K562 (cell line): ENCODE data around the gene PEPD. TPM values are rescaled to one million over a fixed set of nuclear protein-coding genes. Genes with fewer than 3 reads are reported as not detected.

Experiments used
- ATAC-seq: fragments of 200-7000 bp; cut with Tn5 transposase; 3 replicates; pipeline ENCODE4 v1.9.1; 2020; ENCODE audit warnings: moderate library complexity
- BruUV-seq: library from RNA; stranded (reverse); fragments of 400-500 nt; replicated peaks from 2 replicates; lab custom pipeline; 2021; lab: Mats Ljungman, UMichigan
- CTCF ChIA-PET: fragments of 300-600 bp; formaldehyde crosslinking; extraction: SDS; loops from one replicate; lab custom pipeline; 2021; ENCODE audit warnings: low intra/inter-chr PET ratio; lab: Yijun Ruan, JAX
- POLR2A ChIA-PET: fragments of 300-600, 350-650 bp; sonication (Branson Sonifier 250); formaldehyde crosslinking; extraction: SDS; loops from one replicate; lab custom pipeline; 2021; ENCODE audit warnings: antibody characterized with exemption, inconsistent platforms; lab: Yijun Ruan, JAX
- DNase-seq, 4 experiments: peaks; one replicate each; pipeline versions ENCODE4 v3.0.0 to v3.0.0-alpha.2; 2011 to 2018; ENCODE audit warnings: low spot score in 3 of 4, mixed read lengths in 3 of 4; ENCODE audit errors: extremely low read depth in 1 of 4
- FAIRE-seq: peaks from 2 replicates; lab custom pipeline; 2011; peaks lifted over from hg19 to GRCh38; lab: Jason Lieb, UNC
- H2AFZ ChIP-seq: 2 replicates; pipeline ENCODE4 v1.6.0; 2011; ENCODE audit warnings: low read depth, low read length, control low read depth, inconsistent platforms
- H3K27ac ChIP-seq: fragments of 200-600 bp; 3 replicates; pipeline ENCODE4 v1.8.0; 2011; ENCODE audit warnings: low read depth, mild to moderate bottlenecking, control low read depth, inconsistent platforms, low read length, moderate library complexity, mixed read lengths; ENCODE audit errors: extremely low read depth
- H3K27me3 ChIP-seq, 2 experiments: fragments of 300-600 bp in 1 of 2; 2 replicates in 1 of 2; 3 replicates in 1 of 2; pipeline versions ENCODE4 v1.6.0 to v1.8.0; 2011; ENCODE audit warnings: inconsistent platforms in 2 of 2, low read length in 2 of 2, mild to moderate bottlenecking in 1 of 2, mixed read lengths in 1 of 2, moderate library complexity in 1 of 2; ENCODE audit not compliant: control insufficient read depth in 2 of 2, insufficient read depth in 2 of 2
- H3K36me3 ChIP-seq: fragments of 300-600 bp; 3 replicates; pipeline ENCODE4 v1.8.0; 2011; ENCODE audit warnings: mild to moderate bottlenecking, low read length, inconsistent platforms; ENCODE audit not compliant: control insufficient read depth, insufficient read depth
- H3K4me1 ChIP-seq, 2 experiments: fragments of 200-600 bp in 1 of 2; replicated peaks in 1 of 2; 2 replicates in 1 of 2; 3 replicates in 1 of 2; pipeline versions ENCODE4 v1.5.1 to v1.8.0; 2011; ENCODE audit warnings: inconsistent platforms in 2 of 2, low read length in 2 of 2, mild to moderate bottlenecking in 1 of 2, mixed read lengths in 1 of 2, moderate library complexity in 1 of 2; ENCODE audit not compliant: control insufficient read depth in 2 of 2, insufficient read depth in 2 of 2
- H3K4me2 ChIP-seq: 2 replicates; pipeline ENCODE4 v1.6.1; 2011; ENCODE audit warnings: low read length, control low read depth, inconsistent platforms, mixed read lengths; ENCODE audit not compliant: insufficient read depth
- H3K4me3 ChIP-seq: fragments of 200-600 bp; sonication (generic), shearing (Covaris generic); 2 replicates; pipeline ENCODE4 v1.5.1; 2016; ENCODE audit warnings: control low read depth, inconsistent platforms
- H3K79me2 ChIP-seq: fragments of 200-600 bp; 3 replicates; pipeline ENCODE4 v1.8.0; 2011; ENCODE audit warnings: low read length, inconsistent platforms; ENCODE audit not compliant: control insufficient read depth, insufficient read depth
- H3K9ac ChIP-seq, 2 experiments: 2 replicates each; pipeline versions ENCODE4 v1.6.0 to v1.6.1; 2011; ENCODE audit warnings: low read depth in 2 of 2, low read length in 2 of 2, control low read depth in 1 of 2, inconsistent platforms in 1 of 2, mild to moderate bottlenecking in 1 of 2, mixed read lengths in 1 of 2; ENCODE audit not compliant: insufficient read depth in 1 of 2
- H3K9me1 ChIP-seq: one replicate; pipeline ENCODE4 v1.6.0; 2011; ENCODE audit warnings: inconsistent platforms, mild to moderate bottlenecking, low read length, moderate library complexity; ENCODE audit not compliant: control insufficient read depth, insufficient read depth
- H3K9me3 ChIP-seq: replicated peaks from 2 replicates; pipeline ENCODE4 v1.5.1; 2011; ENCODE audit warnings: low read depth, low read length, inconsistent platforms; ENCODE audit not compliant: control insufficient read depth, insufficient read depth
- H4K20me1 ChIP-seq: replicated peaks from 2 replicates; pipeline ENCODE4 v1.6.1; 2011; ENCODE audit warnings: low read length, inconsistent platforms, mixed read lengths; ENCODE audit not compliant: control insufficient read depth, insufficient read depth
- DIDO1 ChIP-seq: fragments of 450-650 bp; IDR thresholded peaks from 2 replicates; pipeline ENCODE4 v1.6.1; 2016; ENCODE audit warnings: low read depth, missing biosample characterization, missing genetic modification characterization
- HDAC3 ChIP-seq: fragments of 450-650 bp; IDR thresholded peaks from 2 replicates; pipeline ENCODE4 v1.6.1; 2018; ENCODE audit warnings: borderline replicate concordance, mild to moderate bottlenecking, moderate library complexity; ENCODE audit not compliant: partially characterized antibody
- HNRNPL ChIP-seq: fragments of 200-400 bp; formaldehyde crosslinking; IDR thresholded peaks from 2 replicates; pipeline ENCODE4 v1.6.1; 2017; ENCODE audit warnings: low read depth, mild to moderate bottlenecking, low read length
- POLR3G ChIP-seq: IDR thresholded peaks from 2 replicates; pipeline ENCODE4 v1.6.1; 2011; ENCODE audit not compliant: insufficient read length, insufficient replicate concordance; ENCODE audit errors: extremely low read depth
- RBM25 ChIP-seq: fragments of 200-400 bp; formaldehyde crosslinking; IDR thresholded peaks from 2 replicates; pipeline ENCODE4 v1.6.1; 2018; ENCODE audit warnings: low read length, low read depth, moderate library complexity; ENCODE audit not compliant: severe bottlenecking
- SRSF9 ChIP-seq: fragments of 200-400 bp; formaldehyde crosslinking; IDR thresholded peaks from 2 replicates; pipeline ENCODE4 v1.6.1; 2017; ENCODE audit warnings: low read depth, low read length, borderline replicate concordance
- ZFP1 ChIP-seq: fragments of 450-650 bp; formaldehyde crosslinking; IDR thresholded peaks from 2 replicates; pipeline ENCODE4 v1.4.0; 2020; ENCODE audit warnings: mild to moderate bottlenecking, mixed read lengths
- ZNF133 ChIP-seq: fragments of 250-450 bp; sonication (Bioruptor Pico); IDR thresholded peaks from 2 replicates; pipeline ENCODE4 v1.4.0; 2020; ENCODE audit warnings: mild to moderate bottlenecking
- ZNF589 ChIP-seq: fragments of 200-800 bp; sonication (Bioruptor generic); IDR thresholded peaks from 2 replicates; pipeline ENCODE4 v1.6.1; 2016; ENCODE audit warnings: low read depth, missing genetic modification characterization, missing compliant biosample characterization
- WGBS: fragments of 100-300 bp; shearing (Covaris generic); methylation state at CpG from one replicate; pipeline ENCODE4 v1.1.6; 2016; ENCODE audit warnings: low coverage, mixed read lengths; ENCODE audit not compliant: insufficient coverage; ENCODE audit errors: missing lambda C conversion rate; 5-methylcytosine and 5-hydroxymethylcytosine counted together
- in situ Hi-C: fragments of 300-500 bp; cut with MboI; formaldehyde crosslinking; loops from 4 replicates; pipeline ENCODE4 v1.15.0; 2018; ENCODE audit warnings: inconsistent platforms, mixed read lengths
- intact Hi-C: fragments of 100-400 bp; cut with micrococcal nuclease; formaldehyde crosslinking; loops from 2 replicates; pipeline ENCODE4 v1.14.2; 2022
- polyA plus RNA-seq, 8 experiments: library from polyadenylated mRNA; depleted of rRNA in 4 of 8; stranded (reverse) in 5 of 8; unstranded in 3 of 8; fragments of >200 nt; fragmentation: Nextera tagmentation in 2 of 8; fragmentation: Illumina TruSeq in 1 of 8; extraction: Ambion mirVana in 2 of 8; extraction: Trizol in 1 of 8; gene quantifications; 2 replicates each; pipeline versions ENCODE4 v1.2.1 to v1.2.3, GENCODE V29; 2011 to 2014; ENCODE audit warnings: inconsistent platforms in 1 of 8, missing spikeins in 1 of 8
- total RNA-seq, 7 experiments: library from RNA; depleted of rRNA in 6 of 7; stranded (reverse); fragments of >200 nt in 6 of 7; fragmentation: Illumina TruSeq in 2 of 7; extraction: Trizol in 2 of 7; gene quantifications; 2 replicates each; pipeline versions ENCODE4 v1.2.1 to v1.2.3, GENCODE V29; 2011 to 2021; ENCODE audit warnings: low replicate concordance in 1 of 7

Gene PEPD
- total and polyA plus RNA-seq, 9 of the 15 experiments (the other 6 are each of a cell fraction or from before 2014, with no cell fraction given): 1.3 to 19.2 (median 16.0) TPM

DNA sequence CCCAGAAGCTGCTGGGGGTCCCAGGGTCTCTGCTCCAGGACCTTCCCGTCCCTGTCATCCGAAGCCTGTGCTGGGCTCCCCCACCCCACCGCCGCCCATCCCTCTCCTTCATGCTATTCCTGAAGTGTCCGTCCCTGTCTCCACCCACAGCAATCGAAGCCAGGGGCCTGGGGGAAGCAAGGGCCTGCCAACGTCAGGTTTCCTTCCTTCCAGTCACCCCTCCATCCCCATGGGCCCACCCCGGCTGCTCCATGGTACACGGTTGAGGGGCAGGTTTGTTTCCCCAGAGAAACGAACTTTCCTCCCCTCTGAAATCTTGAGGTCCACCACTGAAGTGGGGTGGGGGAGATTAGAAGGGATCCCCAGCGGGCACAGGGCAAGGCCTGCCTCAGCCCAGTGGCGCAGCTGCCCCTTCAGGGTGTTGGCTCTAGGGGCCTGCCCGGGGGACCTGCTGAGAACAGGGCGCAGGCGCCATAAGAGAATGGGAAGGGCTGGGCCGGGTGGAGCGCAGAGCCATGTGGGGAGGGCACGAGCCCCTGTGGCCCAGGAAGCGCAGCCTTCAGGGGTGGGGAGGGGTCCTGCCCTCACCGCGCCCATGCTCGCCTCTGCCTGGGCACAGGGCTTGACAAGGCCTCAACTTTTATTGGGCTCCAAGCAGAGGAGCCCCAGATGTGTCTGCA lies 132.0 kb downstream of the PEPD start:
- POLR2A ChIA-PET: interaction anchor here (0.9 to 1.7 kb wide), 3 partner anchors 11 to 783 kb away, joined by 3 to 5 read pairs (median 3); partner anchors contain the start of genes CEBPG and LSM14A
- ATAC-seq: no peak
- no peak for TF ChIP-seq POLR3G
- TF ChIP-seq ZNF589 (CRISPR knock-in tag): no peak
- no peak for TF ChIP-seq HNRNPL
- TF ChIP-seq DIDO1 (tag): no peak
- no peak for TF ChIP-seq ZFP1 (CRISPR knock-in tag)
- no peak for TF ChIP-seq ZNF133
- no peak for TF ChIP-seq HDAC3
- no peak for TF ChIP-seq RBM25
- TF ChIP-seq SRSF9: no peak
- TF ChIP-seq, all 486 proteins: peak for 0
- in situ Hi-C loops: no loop called here
- Histone ChIP-seq H3K79me2 (no peaks in the 10 kb centered on the region), H2AFZ (no peak overlapping the region), H4K20me1 (peaks cover 48% of the 10 kb centered on the region), H3K9me3 (no peaks in the 10 kb centered on the region), H3K4me1 (peaks cover 0 to 47% of the 10 kb centered on the region in 2 experiments; a peak in 2 of 5 replicates), H3K4me2 (no peak overlapping the region), H3K9ac (no peak overlapping the region; a peak in 1 of 4 replicates), H3K4me3 (no peak overlapping the region), H3K9me1 (peaks cover 2% of the 10 kb centered on the region), H3K27me3 (no peaks in the 10 kb centered on the region), H3K27ac (no peak overlapping the region), H3K36me3 (0 out of 3 replicates have a peak, but pooled peaks cover 2% of the 10 kb centered on the region)
- CTCF ChIA-PET: no interaction called here
- DNase-seq (no peak), FAIRE-seq (no peak)
- intact Hi-C loops: no loop called here
- no TSS peak for BruUV-seq
- WGBS: 72% methylated on average over 13 of the region's 22 CpGs
